ENCODE data around the gene BRSK2. TPM values are rescaled to one million over a fixed set of nuclear protein-coding genes. Genes with fewer than 3 reads are reported as not detected.
"Not testable (repeated sequence)": the region's sequence is repeated elsewhere in the genome, so short reads cannot be mapped to it uniquely, and the experiment has no call there.

Gene BRSK2
- total and polyA plus RNA-seq, 2 experiments from 2014 or later: 0.11 TPM; not detected in 1

DNA sequence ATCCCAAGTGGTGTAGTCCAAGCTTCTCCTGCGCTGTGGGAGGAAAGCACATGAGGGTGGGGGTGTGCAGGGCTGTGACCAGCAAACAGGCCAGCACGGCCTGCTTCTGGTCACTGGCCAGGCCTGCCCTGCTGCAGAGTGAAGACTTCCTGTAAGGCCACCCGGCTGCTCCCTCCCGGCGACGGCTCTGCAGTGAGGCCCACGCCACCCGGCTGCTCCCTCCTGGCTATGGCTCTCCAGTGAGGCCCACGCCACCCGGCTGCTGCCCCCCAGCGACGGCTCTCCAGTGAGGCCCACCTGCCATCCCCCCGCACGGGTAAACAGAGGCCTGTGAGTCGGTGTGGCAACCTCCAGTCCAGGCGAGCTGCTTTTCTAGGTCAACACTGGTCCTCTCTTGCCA is 31.4 kb upstream of the BRSK2 start:
- no peak overlapping the region for H2AFZ ChIP-seq
- H3K9me3 ChIP-seq (ENCODE audit: low read depth): no peaks in the 10 kb centered on the region
- H3K36me3 ChIP-seq (ENCODE audit: low read depth): no peaks in the 10 kb centered on the region
- TF ChIP-seq EZH2phosphoT487 (IDR thresholded peaks at IDR 0.05; ENCODE audit: insufficient read depth, low read depth) (no peak), EZH2 (IDR thresholded peaks at IDR 0.05; ENCODE audit: insufficient read depth, poor library complexity, severe bottlenecking) (no peak)
- no peak overlapping the region for H3K4me3 ChIP-seq
- no peaks in the 10 kb centered on the region for H3K79me2 ChIP-seq (ENCODE audit: insufficient read depth)
- no peak overlapping the region for H3K9ac ChIP-seq
- H3K4me2 ChIP-seq (ENCODE audit: unreplicated experiment): no peak overlapping the region
- H3K27me3 ChIP-seq (replicated peaks; ENCODE audit: insufficient read depth): peaks cover 6% of the 10 kb centered on the region; the same call in 1 of the 2 replicates
- in situ Hi-C loops (cut with MboI): no loop called here
- no peaks in the 10 kb centered on the region for H4K20me1 ChIP-seq (ENCODE audit: insufficient read depth)
- H3K4me1 ChIP-seq (ENCODE audit: insufficient read depth): no peaks in the 10 kb centered on the region
- DNase-seq: no peak
- no peaks in the 10 kb centered on the region for H3K9me2 ChIP-seq (ENCODE audit: insufficient read depth)
- 57 to 70% methylated on average over 9 to 16 of the region's 16 CpGs for WGBS, 2 experiments (ENCODE audit: low coverage in 1 of 2, low lambda C conversion rate in 2 of 2, missing lambda C conversion rate in 2 of 2)
- no peaks in the 10 kb centered on the region for H3F3A ChIP-seq (ENCODE audit: insufficient read depth)
- H3K27ac ChIP-seq: no peak overlapping the region

DNA sequence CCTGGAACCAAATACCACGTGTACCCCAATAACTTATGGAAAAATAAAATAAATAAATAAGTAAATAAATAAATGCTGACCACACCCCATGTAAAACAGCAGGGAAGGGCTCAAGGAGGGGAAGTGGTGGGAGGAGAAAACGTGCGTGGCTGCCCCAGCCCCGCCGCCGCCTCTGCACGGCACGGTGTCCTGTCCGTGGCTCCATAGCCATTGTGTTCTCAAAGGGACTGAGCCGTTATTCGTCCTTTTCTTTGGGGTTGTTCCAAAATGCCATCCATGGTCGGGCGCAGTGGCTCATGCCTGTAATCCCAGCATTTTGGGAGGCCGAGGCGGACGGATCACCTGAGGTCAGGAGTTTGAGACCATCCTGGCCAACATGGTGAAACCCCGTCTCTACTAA is 30.8 kb upstream of the BRSK2 start:
- H3K27me3 ChIP-seq (replicated peaks; ENCODE audit: insufficient read depth); H3K79me2 ChIP-seq (ENCODE audit: insufficient read depth); H3K9me3 ChIP-seq (ENCODE audit: low read depth); H3K9ac ChIP-seq; H4K20me1 ChIP-seq (ENCODE audit: insufficient read depth); H3K9me2 ChIP-seq (ENCODE audit: insufficient read depth); H3K4me1 ChIP-seq (ENCODE audit: insufficient read depth); H3F3A ChIP-seq (ENCODE audit: insufficient read depth); H3K27ac ChIP-seq; H3K4me2 ChIP-seq (ENCODE audit: unreplicated experiment); in situ Hi-C loops (cut with MboI); H3K4me3 ChIP-seq; H2AFZ ChIP-seq; DNase-seq; H3K36me3 ChIP-seq (ENCODE audit: low read depth): not testable (repeated sequence)
- WGBS, 2 experiments (ENCODE audit: low coverage in 1 of 2, low lambda C conversion rate in 2 of 2, missing lambda C conversion rate in 2 of 2): 76 to 82% methylated on average over 16 to 17 of the region's 17 CpGs

DNA sequence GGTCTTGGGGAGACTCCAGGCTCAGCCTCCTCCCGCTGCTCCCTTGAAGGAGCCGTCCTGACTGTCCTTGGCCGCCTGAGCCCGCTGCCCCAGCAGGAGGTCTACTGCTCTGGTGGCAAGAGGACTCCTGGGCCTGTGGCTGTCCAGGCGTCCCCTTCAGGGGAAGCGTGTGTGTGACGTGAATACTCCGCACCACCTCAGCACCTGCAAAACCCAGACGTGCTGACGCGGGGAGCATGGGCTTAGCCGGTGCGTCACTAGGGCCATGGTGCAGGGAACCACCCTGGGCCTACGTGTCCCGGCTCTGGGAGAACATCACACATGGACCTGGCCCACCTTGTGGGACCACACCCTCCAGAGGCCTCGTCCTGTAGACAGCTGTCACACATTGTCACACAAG is 30.2 kb upstream of the BRSK2 start:
- Histone ChIP-seq H4K20me1 (ENCODE audit: insufficient read depth) (no peaks in the 10 kb centered on the region), H3K27ac (no peak overlapping the region), H3K9me2 (ENCODE audit: insufficient read depth) (no peaks in the 10 kb centered on the region), H3K4me3 (no peak overlapping the region), H2AFZ (no peak overlapping the region), H3K9me3 (ENCODE audit: low read depth) (no peaks in the 10 kb centered on the region), H3K79me2 (ENCODE audit: insufficient read depth) (no peaks in the 10 kb centered on the region), H3F3A (ENCODE audit: insufficient read depth) (no peaks in the 10 kb centered on the region), H3K4me1 (ENCODE audit: insufficient read depth) (no peaks in the 10 kb centered on the region), H3K4me2 (ENCODE audit: unreplicated experiment) (no peak overlapping the region), H3K27me3 (replicated peaks; ENCODE audit: insufficient read depth) (no peaks in the 10 kb centered on the region; the same call in 1 of the 2 replicates), H3K9ac (no peak overlapping the region), H3K36me3 (ENCODE audit: low read depth) (no peaks in the 10 kb centered on the region)
- TF ChIP-seq EZH2 (IDR thresholded peaks at IDR 0.05; ENCODE audit: insufficient read depth, poor library complexity, severe bottlenecking) (no peak), EZH2phosphoT487 (IDR thresholded peaks at IDR 0.05; ENCODE audit: insufficient read depth, low read depth) (no peak)
- WGBS, 2 experiments (ENCODE audit: low coverage in 1 of 2, low lambda C conversion rate in 2 of 2, missing lambda C conversion rate in 2 of 2): 50 to 51% methylated on average over 16 of the region's 16 CpGs
- in situ Hi-C loops (cut with MboI): no loop called here
- no peak for DNase-seq

DNA sequence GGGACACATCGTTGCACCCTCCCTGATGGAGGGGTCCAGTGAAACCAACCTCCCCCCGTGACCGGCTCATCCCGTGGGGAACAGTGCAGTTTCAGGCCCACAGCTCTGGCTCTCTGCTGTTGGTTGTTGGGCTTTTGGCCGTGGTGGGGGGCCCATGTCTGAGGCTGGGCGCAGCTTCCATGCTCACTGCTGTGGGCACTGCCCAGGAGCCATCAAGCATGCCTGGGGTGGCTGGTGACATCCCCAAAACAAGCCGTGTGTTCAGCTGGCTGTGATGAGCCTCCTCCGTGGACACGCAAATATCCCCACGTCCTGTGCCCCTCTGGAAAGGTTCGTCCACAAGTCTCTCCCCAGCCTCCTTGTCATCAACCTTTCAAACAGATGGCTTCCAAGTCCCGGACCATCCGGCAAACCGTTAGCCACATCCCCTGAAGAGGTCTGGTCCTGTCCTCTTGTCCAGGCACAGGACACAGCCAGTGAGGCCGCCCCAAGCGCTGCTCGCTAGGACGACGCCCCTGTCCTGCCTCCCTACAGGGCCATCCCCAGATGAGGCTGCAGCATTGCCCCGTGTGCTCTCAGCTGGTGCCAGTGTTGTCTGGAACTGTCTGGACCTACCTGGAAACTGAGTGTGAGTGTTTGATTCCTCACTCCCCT is 29.4 kb upstream of the BRSK2 start:
- Histone ChIP-seq H3K4me2 (ENCODE audit: unreplicated experiment) (no peak overlapping the region), H2AFZ (no peak overlapping the region), H3K27me3 (replicated peaks; ENCODE audit: insufficient read depth) (no peaks in the 10 kb centered on the region), H4K20me1 (ENCODE audit: insufficient read depth) (no peaks in the 10 kb centered on the region), H3F3A (ENCODE audit: insufficient read depth) (no peaks in the 10 kb centered on the region), H3K4me3 (no peak overlapping the region), H3K9me2 (ENCODE audit: insufficient read depth) (no peaks in the 10 kb centered on the region), H3K4me1 (ENCODE audit: insufficient read depth) (no peaks in the 10 kb centered on the region), H3K36me3 (ENCODE audit: low read depth) (no peaks in the 10 kb centered on the region), H3K9ac (no peak overlapping the region), H3K27ac (no peak overlapping the region), H3K9me3 (ENCODE audit: low read depth) (no peaks in the 10 kb centered on the region), H3K79me2 (ENCODE audit: insufficient read depth) (no peaks in the 10 kb centered on the region)
- TF ChIP-seq EZH2phosphoT487 (IDR thresholded peaks at IDR 0.05; ENCODE audit: insufficient read depth, low read depth) (no peak), EZH2 (IDR thresholded peaks at IDR 0.05; ENCODE audit: insufficient read depth, poor library complexity, severe bottlenecking) (no peak)
- no peak for DNase-seq
- in situ Hi-C loops (cut with MboI): no loop called here
- 68 to 71% methylated on average over 20 of the region's 20 CpGs for WGBS, 2 experiments (ENCODE audit: low coverage in 1 of 2, low lambda C conversion rate in 2 of 2, missing lambda C conversion rate in 2 of 2)

All from GM23248 (cell line).